GM18867 (cell line): Measurements from ENCODE around the gene MICAL2.

ENCODE experiments used
- ATAC-seq: cut with Tn5 transposase; IDR thresholded peaks from one replicate; pipeline ENCODE4 v1.9.1; 2021; ENCODE audit warnings: mild to moderate bottlenecking, moderate library complexity; ENCODE audit not compliant: unreplicated experiment

The MICAL2 gene

DNA sequence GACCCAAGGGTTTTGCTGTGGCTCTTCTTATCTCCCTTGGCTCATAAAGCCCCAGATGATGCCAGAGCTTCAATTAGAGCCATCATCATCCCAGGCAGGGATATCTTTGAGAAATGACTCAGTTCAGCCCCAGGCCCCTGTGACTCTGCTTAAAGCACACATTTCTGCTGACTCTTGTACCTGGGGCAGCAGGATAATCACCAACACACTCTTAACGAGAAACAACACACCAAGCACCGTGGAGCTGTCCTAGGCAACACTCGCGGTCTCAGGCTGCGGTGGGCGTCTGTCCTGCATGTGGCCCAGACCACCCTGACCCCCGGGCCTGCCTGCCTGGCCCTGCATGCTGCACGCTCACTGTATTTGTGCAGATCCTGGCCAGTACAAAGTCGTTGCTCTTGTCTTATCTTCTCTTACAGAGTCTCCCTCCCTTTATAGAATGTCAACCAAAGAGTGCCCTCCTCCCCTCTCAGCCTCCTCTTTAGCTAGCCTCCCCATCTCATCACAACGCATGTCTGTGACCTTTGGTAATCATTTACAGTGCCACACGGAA lies 152.8 kb downstream of the MICAL2 start:
- ATAC-seq: no peak

DNA sequence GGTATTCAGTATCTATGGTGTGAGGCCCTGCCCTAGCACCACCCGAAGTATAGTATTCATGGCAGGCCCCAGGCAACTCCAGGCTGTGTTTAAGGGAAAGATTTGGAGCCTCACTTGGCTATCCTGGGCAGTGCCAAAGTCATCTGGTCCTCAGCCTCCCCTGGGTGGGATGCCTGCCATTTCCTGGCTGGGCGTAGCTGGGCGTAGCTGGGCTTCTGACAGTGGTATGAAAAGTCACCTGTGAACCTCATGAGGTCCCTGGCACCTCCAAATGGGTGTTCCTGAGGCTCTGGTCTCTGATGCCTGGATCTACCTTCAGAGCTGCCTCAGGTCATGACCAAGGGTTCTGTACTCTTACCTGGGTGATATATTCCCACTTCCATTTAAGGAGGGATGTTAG lies 154.0 kb downstream of the MICAL2 start:
- ATAC-seq: no peak

DNA sequence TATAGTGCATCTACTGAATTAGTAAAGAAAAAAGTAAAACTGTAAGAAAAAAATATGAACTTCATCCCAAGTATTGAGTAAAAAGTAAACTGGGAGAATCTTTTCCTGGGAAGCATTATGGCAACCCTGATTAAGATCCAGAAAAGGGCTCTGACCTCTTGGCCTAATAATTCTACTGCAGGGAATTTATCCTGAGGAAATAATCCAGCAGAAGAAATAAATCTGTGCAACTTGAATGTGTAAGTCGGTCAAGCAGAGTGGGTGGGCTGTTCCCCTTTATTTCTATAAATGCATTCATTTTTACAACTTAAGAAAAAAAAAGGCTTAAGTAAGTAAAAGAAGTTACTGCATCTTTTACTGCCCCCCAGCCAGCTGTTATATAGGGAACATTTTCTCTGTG lies 155.7 kb downstream of the MICAL2 start:
- no peak for ATAC-seq

DNA sequence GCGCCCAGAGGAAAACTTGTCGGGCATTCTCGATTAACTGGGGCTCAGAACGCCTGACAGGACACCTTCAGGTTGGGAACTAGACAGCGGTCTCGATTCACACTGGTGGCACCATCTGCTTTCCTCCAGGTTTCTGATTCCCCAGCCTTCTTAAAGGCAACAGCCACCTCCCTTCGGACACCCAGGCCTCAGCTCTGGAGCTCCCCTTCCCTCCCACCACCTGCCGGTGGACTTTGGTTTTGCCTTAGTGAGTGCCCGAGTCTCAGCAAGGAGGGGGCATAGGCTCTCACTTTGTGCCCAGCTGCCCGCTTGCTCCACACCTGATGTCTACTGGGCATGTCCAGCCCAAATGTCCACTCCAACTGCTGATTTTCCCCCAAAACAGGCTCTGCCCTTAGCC lies 156.6 kb downstream of the MICAL2 start:
- ATAC-seq: no peak

DNA sequence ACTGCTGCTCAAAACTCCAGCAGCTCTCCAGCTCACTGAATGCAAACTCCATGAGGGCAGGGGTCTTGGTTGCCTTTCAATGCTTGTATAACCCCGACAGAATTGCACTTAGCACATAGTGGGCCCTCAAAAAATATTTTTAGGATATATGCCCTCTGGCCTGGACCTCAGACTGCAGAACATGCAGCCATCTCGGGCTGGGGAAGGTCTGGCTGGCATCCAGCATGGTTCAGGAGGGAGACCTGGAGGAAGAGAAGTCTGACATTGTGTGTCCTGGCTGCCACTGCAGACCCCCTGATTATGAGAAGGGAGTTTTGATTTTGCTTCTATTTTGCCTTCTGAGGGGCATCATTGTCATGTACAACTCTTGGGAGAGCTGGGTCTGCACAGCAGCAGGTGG lies 157.5 kb downstream of the MICAL2 start:
- no peak for ATAC-seq

DNA sequence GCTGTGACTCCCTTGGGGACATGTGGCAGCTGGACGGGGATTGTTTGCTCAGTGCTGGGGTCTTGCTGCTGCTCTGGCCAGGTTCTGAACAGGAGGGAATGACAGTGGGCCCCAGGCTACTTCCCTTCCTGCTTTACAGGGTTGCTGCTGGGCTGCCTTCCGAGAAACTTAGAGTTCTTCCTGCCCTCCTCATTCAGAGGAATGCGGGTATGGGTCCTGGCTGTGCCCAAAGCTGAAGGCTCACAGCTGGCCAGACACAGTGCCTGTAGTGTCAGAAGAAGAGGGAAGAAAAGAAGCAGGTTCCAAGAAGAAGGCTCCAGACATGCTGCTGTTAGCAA lies 158.7 kb downstream of the MICAL2 start:
- no peak for ATAC-seq

DNA sequence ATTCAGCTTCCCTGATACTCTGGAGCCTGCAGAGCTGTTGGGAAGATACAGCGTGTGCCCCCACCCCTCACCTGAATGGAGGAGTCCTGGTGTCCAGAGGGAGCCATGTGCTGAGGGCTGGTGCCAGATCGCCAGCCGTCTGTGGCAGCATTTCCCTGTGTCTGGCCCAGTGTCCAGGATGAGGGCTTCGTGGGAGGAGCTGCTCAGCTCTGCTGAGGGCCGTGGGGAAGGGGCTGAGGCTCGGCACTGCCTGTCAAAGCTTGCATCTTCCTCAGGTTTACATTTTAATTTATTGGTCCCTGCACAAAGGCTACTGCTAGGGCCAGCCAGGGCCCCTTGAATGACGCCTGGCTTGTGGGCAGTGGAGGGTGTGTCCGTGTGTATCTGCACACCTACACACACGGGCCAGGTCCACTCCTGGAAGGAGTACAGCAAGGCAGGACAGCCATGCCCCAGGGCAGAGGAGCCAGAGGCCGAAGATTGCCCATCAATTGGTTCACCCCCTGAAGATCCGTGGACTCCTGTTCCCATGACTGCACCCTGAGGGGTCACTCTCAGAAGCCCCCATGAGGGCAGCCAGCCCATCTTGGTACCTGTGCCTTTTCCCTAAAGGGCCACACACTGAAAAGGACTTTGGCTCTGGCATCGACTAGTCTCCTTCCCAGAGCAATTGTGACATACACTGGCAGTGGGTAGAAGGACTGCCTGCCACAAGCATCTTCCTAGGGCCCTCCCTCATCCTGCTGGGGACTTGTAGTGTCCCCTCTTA lies 159.2 kb downstream of the MICAL2 start:
- no peak for ATAC-seq

DNA sequence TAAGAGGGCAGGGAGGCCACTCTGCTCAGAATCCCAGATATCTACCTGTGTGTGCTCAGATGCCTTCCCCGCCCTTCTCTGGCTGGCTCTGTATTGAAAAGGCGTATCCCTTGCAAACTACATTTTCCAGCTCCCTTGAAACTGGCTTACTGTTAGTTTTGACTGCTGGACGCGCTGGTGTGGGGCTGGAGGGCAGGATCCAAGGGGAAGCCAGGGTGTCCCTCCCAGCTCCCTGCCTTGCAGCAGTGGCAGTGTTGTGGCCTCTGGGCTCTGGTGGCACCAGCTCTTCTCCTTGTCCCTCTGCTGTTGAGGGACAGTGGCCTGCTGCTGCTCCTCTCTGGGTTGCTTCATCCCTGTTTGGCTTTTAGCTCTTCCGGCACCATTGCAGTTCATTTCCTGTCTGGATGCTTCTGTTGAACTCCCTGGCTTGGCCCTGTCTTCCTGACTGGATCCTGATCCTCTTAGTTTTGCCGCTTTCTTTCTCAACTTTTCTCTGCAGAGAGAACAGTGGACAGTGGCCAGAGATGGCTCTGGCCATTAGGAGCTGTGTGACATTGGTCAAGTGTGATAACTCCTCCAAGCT lies 159.9 kb downstream of the MICAL2 start:
- no peak for ATAC-seq

DNA sequence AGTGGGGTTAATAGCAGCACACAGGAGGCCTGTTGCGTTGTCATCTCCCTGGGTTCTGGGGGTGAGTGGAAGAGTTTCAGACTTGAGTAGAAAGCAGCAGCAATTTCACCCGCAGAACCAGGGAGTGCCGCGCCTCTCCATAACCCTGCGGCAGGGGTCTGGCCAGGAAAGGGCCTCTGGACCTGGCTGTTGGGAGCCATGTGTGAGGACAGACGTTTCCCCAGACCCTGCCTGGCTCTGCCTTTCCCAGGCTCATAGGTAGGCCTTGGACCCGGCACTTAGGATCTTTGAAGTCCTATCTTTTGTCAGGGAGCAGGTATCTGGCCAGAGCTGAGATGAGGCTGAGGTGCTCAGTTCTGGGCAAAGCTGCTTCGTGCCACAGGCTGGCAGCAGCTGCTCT lies 160.4 kb downstream of the MICAL2 start:
- no peak for ATAC-seq

DNA sequence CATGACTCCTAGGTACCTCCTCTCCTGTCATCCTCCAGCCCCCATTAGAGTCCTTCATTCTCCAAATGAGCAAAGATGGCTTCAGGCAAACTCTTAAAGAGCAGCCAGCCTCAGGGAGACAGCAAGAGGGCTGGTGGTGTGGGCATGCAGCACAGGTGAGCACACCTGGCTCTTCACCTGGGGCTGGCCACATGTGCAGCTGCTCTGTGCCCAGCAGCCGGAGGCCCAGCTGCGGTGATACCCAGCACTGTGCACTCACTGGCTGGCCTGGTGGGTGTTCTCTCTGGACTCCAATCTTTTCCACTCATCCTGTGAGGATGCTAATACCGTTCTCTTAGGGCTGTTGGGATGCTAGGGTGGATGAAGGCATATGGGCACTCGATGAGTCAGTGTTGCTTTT lies 160.9 kb downstream of the MICAL2 start:
- ATAC-seq: no peak

DNA sequence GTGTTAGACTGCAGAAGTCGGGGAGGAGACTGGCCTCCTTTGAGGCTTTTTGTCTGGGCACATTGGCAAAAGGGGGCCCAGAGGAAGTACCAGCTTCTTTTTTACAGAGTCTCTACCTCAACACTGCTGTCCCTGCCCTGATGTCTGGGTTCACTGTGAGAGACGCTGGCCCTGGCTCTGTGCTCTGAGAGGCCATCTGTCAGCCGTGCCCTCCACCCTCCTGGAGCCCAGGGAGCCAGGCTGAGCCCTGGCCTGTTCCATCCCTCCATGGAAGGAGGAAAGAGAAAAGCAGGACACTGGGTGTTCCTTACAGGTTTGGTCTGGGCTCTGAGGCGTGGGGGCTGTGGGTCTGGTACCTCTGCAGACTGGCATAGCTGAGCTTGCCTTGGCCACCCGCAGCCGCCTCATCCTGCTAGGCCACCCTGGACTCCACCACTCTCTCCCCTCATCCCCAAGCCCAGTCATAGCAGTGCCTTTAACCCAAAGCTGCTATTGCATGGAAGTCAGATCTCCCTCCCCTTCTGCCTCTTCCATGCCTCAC lies 161.5 kb downstream of the MICAL2 start:
- ATAC-seq: no peak

DNA sequence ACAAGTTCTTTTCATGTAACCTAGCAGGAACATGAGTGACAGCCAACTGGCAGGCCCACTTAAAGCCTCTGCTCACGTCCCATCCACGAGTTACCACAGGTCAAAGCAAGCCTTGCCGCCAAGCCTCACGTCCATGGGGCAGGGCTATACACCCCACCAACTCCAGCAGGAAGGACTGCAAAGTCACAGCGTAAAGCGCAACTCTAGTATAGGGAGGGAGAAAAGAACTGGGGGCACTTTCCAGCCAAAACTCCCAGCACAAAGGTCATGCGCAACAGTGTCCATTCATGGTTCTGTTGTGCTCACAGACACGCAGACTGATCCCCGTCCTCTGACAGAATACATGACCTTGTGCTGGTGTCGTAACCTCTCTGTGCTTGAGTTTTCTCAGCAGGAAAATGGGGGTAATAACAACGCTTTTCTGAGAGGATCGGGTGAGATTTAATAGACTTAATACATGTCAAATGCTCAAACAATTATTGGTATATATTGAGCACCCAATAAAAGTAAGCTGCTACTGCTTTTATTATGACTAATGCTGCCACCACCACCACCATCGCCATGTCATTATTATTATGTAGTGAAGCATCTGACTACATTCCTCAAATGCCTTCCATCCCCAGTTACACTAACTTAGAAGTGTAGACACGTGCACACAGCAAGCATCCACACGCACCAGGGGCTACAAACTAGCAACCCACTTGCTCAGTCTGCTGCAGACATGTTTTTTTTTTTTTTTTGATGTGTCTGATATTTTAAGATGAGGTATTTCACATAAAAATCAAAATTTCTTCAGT lies 162.6 kb downstream of the MICAL2 start:
- no peak for ATAC-seq

DNA sequence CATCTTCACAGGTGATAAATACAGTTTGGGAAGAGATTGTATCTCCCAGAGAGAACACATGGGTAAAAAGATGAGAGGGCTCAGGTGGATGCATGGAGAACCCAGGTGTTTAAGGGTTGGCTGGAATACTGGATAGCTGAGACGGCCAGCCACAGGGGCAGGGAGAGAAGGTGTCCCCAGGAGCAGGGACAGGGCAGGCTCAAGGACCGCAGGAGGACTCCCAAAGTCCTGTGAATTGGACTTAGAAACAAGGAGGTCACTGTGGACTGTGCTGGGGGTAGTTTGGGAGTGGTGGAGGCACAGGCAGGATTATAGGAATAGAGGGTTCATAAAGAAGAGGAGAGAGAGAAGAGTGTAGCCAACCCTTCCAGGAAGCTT lies 163.2 kb downstream of the MICAL2 start:
- ATAC-seq: no peak

DNA sequence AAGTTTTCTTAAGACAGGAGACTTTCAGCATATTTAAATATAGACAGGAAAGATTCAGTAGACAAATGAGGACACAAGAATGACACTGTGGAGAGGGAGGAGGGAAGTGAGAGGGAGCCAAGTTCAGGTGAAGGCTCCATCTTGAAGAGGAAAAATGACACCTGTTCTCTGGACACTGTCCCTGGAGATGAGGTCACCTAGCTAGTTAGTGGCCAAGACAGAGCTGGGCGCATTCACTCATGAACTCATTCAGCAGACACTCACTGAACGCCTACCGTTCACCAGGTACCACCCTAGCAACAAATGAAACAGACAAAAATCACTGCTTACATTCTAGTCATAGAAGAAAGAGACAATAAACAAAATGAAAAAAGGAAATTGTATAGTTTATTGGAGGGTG lies 163.7 kb downstream of the MICAL2 start:
- no peak for ATAC-seq

DNA sequence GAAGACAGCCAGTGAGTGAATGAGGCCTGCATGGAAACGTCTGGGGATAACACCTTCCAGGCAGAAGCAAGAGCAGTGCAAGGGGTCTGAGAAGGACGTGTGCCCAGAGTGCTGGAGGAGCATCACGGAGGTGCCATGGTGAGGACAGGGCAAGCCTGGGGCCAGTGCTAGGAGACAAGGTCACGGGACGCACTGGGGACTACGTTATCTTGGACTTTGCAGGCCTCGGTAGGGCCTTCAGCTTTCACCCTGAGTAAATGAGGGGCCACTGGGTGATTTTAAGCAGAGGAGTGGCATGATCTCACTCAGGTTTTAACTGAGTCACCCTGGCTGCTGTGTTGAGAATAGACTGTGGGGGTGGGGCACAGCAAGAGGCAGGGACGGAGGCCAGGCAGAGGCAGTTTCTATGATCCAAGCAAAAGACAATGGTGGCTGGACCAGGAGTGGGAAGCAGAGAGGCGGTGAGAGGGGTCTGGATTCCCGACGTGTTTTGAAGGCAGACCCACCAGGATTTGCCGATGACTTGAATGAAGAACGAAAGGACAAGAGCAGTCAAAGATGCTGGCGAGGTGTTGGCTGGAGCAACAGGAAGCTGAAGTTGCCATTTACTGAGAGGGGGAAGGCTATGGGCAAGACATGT lies 164.3 kb downstream of the MICAL2 start:
- ATAC-seq: no peak

DNA sequence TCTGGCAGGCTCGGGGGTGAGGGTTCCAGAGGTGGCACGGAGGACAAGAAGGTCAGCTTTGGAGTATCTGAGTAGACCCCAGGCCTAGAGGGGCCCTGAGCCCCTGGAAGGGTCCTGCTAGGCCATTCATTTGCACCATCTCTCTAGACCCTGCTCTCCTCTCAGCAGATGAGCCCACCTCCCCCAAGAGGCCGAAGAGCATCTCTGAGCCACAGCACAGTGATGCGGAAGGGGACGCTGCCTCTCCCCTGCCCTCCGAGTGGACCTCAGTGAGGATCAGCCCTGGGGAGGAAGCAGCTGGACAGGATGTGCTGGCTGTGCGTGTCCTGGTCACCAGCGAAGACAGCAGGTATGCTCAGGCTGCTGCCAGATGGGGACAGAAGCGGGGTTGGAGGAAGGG lies 165.4 kb downstream of the MICAL2 start:
- ATAC-seq: no peak

DNA sequence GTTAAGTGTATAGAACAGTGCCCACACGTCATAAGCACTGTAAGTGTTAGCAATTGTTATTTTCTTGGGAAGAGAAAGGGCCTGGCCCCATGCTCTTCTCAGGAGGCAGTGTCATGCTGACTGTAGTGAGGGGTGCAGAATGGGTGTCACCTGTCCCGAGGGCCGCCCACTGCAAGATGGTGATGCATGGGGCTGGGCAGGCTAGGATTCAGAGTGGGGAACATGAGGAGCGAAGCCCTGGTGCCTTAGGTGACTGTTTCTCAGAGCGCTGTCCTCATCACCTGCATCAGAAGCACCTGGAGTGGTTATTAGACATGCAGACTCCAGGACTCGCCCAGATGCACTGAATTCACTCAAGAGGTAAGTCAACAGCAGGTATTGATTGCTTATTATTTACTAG lies 166.0 kb downstream of the MICAL2 start:
- no peak for ATAC-seq

DNA sequence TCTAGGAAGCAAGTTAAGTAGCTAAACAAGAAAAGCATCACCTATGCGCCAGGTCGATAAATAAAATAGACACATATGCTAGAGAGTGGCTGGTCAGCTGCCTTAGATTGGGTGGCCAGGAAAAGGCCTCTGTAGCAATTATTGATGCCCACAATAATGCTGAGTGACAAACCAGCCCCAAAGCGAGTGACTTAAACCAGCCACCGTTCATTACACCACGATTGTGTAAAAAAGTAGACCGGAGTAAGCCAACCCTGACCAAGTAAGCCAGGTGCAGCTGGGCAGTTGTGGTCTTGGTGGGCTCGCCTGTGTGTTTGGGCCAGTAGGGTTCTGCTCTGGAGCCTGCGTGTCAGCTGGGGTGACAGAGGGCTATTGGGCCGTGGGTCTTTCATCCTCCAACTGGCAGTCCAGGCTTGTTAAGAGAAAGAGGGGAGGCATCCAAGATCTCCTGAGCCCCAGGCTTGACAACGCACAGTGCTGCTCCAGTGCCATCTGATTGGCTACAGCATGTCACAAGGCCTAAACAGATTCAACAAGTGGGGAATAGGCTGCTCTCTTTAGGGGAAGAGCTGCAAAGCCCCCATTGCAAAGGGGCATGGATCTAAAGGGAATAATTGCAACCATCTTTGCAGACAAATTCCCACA lies 166.6 kb downstream of the MICAL2 start:
- no peak for ATAC-seq

DNA sequence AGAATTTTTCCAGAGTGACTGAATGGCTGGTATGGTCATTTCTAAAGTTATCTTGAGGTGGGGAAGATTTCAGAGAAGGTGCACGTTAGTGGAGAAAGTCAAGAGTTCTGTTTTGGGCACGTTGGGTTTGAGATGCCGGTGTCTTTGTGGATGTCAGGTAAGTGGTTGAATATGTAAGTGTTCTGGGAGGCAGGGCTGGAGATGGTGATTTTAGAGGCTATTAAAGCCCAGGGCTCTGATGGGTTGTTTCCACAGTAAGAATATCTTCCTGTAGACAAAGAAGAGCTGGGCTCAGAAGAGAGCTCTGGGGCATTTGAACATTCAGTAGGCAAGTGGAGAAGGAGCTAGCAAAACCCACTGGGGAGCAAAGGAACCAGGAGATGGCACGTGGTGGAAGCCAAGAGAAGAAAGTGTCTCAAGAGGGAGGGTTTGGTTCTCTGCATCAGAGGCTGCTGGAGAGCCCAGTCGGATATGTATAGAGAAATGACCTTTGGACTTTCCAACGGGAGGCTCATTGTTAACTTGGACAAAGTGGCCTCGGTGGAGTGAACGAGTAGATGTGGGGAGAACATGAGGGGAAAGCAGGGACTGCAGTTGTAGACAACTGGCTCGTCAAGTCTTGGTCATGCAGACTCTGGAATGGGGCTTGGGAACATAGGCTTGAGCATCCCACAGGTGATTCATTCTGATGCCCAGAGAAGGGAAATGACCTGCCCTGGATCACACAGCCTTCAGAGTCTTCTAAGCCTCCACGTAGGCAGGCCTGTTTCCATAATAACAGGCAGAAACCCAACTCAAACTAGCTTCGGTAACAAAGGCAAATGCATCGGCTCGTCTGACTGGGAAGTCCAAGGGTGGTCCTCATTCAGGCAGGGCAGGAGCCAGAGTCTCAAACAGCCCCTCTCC lies 168.6 kb downstream of the MICAL2 start:
- no peak for ATAC-seq

DNA sequence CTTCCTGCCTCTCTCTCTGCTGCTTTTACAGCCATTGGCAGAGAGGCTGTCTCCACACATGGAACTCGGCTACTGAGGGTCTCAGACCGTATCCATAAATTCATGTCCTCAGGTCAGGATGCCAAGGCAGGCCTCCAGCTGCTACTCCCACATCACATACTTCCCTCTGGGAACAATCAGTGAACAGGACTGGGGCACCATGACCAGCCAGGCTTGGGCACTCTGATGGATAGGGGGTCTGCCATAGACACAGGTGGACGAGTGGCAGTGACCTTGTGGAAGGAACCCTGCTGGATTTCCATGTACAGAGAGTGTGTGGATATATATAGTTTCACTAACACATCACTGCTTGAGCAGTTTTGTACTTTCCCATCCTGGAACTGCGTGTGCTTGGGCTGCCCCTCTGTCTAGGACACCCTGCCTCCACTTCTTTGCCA lies 169.3 kb downstream of the MICAL2 start:
- ATAC-seq: no peak
